CD14-positive monocyte (primary cell): ENCODE data around the gene IZUMO1R. TPM values are rescaled to one million over a fixed set of nuclear protein-coding genes. Genes with fewer than 3 reads are reported as not detected.
"Not testable (repeated sequence)": the region's sequence is repeated elsewhere in the genome, so short reads cannot be mapped to it uniquely, and the experiment has no call there.

ENCODE experiments used
- DNase-seq, 3 donors: peaks; one replicate each; pipeline ENCODE4 v3.0.0-alpha.2; 2011 to 2022
- H2AFZ ChIP-seq: 2 replicates; pipeline ENCODE4 v1.6.0; 2012; ENCODE audit warnings: mild to moderate bottlenecking, low read depth, low read length, inconsistent platforms; ENCODE audit not compliant: insufficient read depth, poor library complexity, severe bottlenecking
- H3K27ac ChIP-seq, 2 donors: 1 replicate in 1 of 2; 2 replicates in 1 of 2; pipeline ENCODE4 v1.5.1; 2012 to 2013; ENCODE audit warnings: low read length in 2 of 2, control low read depth in 1 of 2, inconsistent platforms in 1 of 2, low read depth in 1 of 2, mild to moderate bottlenecking in 1 of 2
- H3K27me3 ChIP-seq, 2 donors: one replicate each; pipeline versions ENCODE4 v1.6.0 to v1.6.1; 2011 to 2013; ENCODE audit warnings: low read length in 2 of 2; ENCODE audit not compliant: control insufficient read depth in 2 of 2, insufficient read depth in 2 of 2
- H3K36me3 ChIP-seq, 2 donors: replicated peaks in 1 of 2; 1 replicate in 1 of 2; 2 replicates in 1 of 2; pipeline versions ENCODE4 v1.5.1 to v1.6.1; 2012 to 2013; ENCODE audit warnings: low read length in 2 of 2, control low read depth in 1 of 2, inconsistent platforms in 1 of 2, mild to moderate bottlenecking in 1 of 2; ENCODE audit not compliant: insufficient read depth in 2 of 2, control insufficient read depth in 1 of 2
- H3K4me1 ChIP-seq, 2 donors: 1 replicate in 1 of 2; 2 replicates in 1 of 2; pipeline versions ENCODE4 v1.5.1 to v1.6.1; 2012 to 2013; ENCODE audit warnings: low read length in 2 of 2, control low read depth in 1 of 2, inconsistent platforms in 1 of 2, mild to moderate bottlenecking in 1 of 2, moderate library complexity in 1 of 2; ENCODE audit not compliant: insufficient read depth in 2 of 2, control insufficient read depth in 1 of 2
- H3K4me2 ChIP-seq: replicated peaks from 2 replicates; pipeline ENCODE3; 2012; ENCODE audit warnings: low read length, moderate library complexity, mild to moderate bottlenecking; ENCODE audit not compliant: poor library complexity, severe bottlenecking; ENCODE audit errors: extremely low read depth
- H3K4me3 ChIP-seq, 3 experiments: fragments of 200-600 bp in 1 of 3; sonication (generic) in 1 of 3; replicated peaks in 1 of 3; 1 replicate in 2 of 3; 2 replicates in 1 of 3; pipeline ENCODE4 v1.5.1; 2011 to 2013; ENCODE audit warnings: low read length in 3 of 3, mild to moderate bottlenecking in 3 of 3, control low read depth in 2 of 3, low read depth in 2 of 3, inconsistent platforms in 1 of 3, moderate library complexity in 1 of 3
- H3K79me2 ChIP-seq: 2 replicates; pipeline ENCODE4 v1.6.0; 2012; ENCODE audit warnings: mild to moderate bottlenecking, control low read depth, inconsistent platforms, low read length, moderate library complexity; ENCODE audit not compliant: insufficient read depth
- H3K9ac ChIP-seq: 2 replicates; pipeline ENCODE4 v1.6.0; 2017; ENCODE audit warnings: low read length, mild to moderate bottlenecking; ENCODE audit not compliant: insufficient read depth, poor library complexity, severe bottlenecking
- H3K9me3 ChIP-seq, 2 donors: replicated peaks in 1 of 2; 1 replicate in 1 of 2; 2 replicates in 1 of 2; pipeline versions ENCODE4 v1.5.1 to v1.6.1; 2012 to 2013; ENCODE audit warnings: low read length in 2 of 2, control low read depth in 1 of 2; ENCODE audit not compliant: control insufficient read depth in 1 of 2, insufficient read depth in 1 of 2
- H4K20me1 ChIP-seq: 2 replicates; pipeline ENCODE4 v1.6.0; 2012; ENCODE audit warnings: mild to moderate bottlenecking, low read length, control low read depth, moderate library complexity; ENCODE audit not compliant: insufficient read depth
- H3K27ac Mint-ChIP-seq, 7 donors: one replicate each; pipeline ENCODE4 v1.8.0; 2020; ENCODE audit warnings: mild to moderate bottlenecking in 7 of 7, mixed read lengths in 7 of 7, moderate library complexity in 6 of 7, inconsistent platforms in 2 of 7
- H3K27me3 Mint-ChIP-seq, 3 donors: one replicate each; pipeline ENCODE4 v1.8.0; 2021 to 2022; ENCODE audit warnings: low read depth in 3 of 3, mild to moderate bottlenecking in 3 of 3, mixed read lengths in 3 of 3, moderate library complexity in 3 of 3, inconsistent platforms in 1 of 3
- H3K36me3 Mint-ChIP-seq, 2 donors: one replicate each; pipeline ENCODE4 v1.8.0; 2020; ENCODE audit warnings: mixed read lengths in 2 of 2, inconsistent platforms in 1 of 2, mild to moderate bottlenecking in 1 of 2
- H3K4me1 Mint-ChIP-seq: one replicate; pipeline ENCODE4 v1.8.0; 2020; ENCODE audit warnings: mild to moderate bottlenecking, mixed read lengths
- H3K4me3 Mint-ChIP-seq, 2 donors: one replicate each; pipeline ENCODE4 v1.8.0; 2020; ENCODE audit warnings: mild to moderate bottlenecking in 2 of 2, mixed read lengths in 2 of 2, moderate library complexity in 1 of 2
- H3K9me3 Mint-ChIP-seq, 7 donors: one replicate each; pipeline ENCODE4 v1.8.0; 2020 to 2022; ENCODE audit warnings: mixed read lengths in 7 of 7, mild to moderate bottlenecking in 6 of 7, moderate library complexity in 6 of 7, inconsistent platforms in 2 of 7
- CTCF ChIP-seq: fragments of 200-600 bp; IDR thresholded peaks from one replicate; pipeline ENCODE4 v1.8.0; 2022; ENCODE audit warnings: antibody characterized with exemption, mild to moderate bottlenecking
- WGBS: methylation state at CpG from one replicate; pipeline ENCODE4 v1.1.5; 2013; ENCODE audit warnings: missing lambda C conversion rate; ENCODE audit not compliant: insufficient coverage; 5-methylcytosine and 5-hydroxymethylcytosine counted together
- intact Hi-C, 2 donors: fragments of 100-400 bp; cut with micrococcal nuclease; formaldehyde crosslinking; loops; one replicate each; pipeline versions ENCODE4 v1.15.0 to v1.15.1; 2023
- polyA plus RNA-seq, 3 donors: library from polyadenylated mRNA; depleted of rRNA in 1 of 3; unstranded in 2 of 3; stranded (reverse) in 1 of 3; fragments of 300-500 nt in 2 of 3; fragments of >200 nt in 1 of 3; fragmentation: Illumina TruSeq in 2 of 3; gene quantifications; 1 replicate in 2 of 3; 2 replicates in 1 of 3; pipeline ENCODE4 v1.2.3, GENCODE V29; 2012 to 2021

The IZUMO1R gene
- polyA plus RNA-seq, 3 donors: not detected

DNA sequence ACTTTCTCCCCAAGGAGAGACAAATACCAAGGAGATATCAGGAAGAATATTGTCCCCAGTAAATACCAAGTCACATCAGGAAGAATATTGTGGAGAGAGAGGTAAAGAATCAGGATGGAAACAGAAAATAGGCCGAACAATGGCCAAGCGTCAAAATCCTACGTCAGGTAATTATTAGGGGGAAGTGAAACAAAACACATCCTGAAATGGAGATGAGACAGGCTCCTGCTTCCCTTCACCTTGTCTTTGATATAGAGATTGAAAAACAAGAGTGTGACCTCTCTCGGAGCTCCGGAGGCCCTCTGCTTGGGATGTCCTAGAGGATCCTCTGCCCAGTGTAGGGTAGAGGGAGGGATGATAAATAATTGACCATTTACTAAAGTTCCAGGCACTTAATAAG, 27.4 kb upstream of the IZUMO1R start:
- H3K36me3 Mint-ChIP-seq: no peaks in the 10 kb centered on the region
- no peaks in the 10 kb centered on the region for H3K4me1 Mint-ChIP-seq
- no peaks in the 10 kb centered on the region for H3K4me1 ChIP-seq
- no peak overlapping the region for H3K4me3 Mint-ChIP-seq
- no peak overlapping the region for H3K27ac Mint-ChIP-seq
- peaks cover 0 to 1% (median 0%) of the 10 kb centered on the region in 3 donors for H3K27me3 Mint-ChIP-seq
- H3K36me3 ChIP-seq: no peaks in the 10 kb centered on the region
- H3K27me3 ChIP-seq: no peaks in the 10 kb centered on the region
- H3K9me3 Mint-ChIP-seq: peaks cover 0 to 5% (median 0%) of the 10 kb centered on the region in 7 donors
- H2AFZ ChIP-seq: no peak overlapping the region
- no peak for DNase-seq
- no peak overlapping the region for H3K4me3 ChIP-seq
- intact Hi-C loops: no loop called here
- no peaks in the 10 kb centered on the region for H3K9me3 ChIP-seq
- H3K27ac ChIP-seq: no peak overlapping the region
- H3K4me2 ChIP-seq: no peak overlapping the region
- no peaks in the 10 kb centered on the region for H4K20me1 ChIP-seq
- no peak for TF ChIP-seq CTCF
- no peak overlapping the region for H3K9ac ChIP-seq
- no peaks in the 10 kb centered on the region for H3K79me2 ChIP-seq
- WGBS: 100% methylated on average over 1 of the region's 5 CpGs

- H3K4me1 Mint-ChIP-seq, H3K27ac ChIP-seq, H3K4me2 ChIP-seq, H3K27ac Mint-ChIP-seq, H3K4me1 ChIP-seq, H3K36me3 ChIP-seq, H3K27me3 Mint-ChIP-seq, H3K9me3 ChIP-seq, H4K20me1 ChIP-seq, H3K4me3 Mint-ChIP-seq, H3K4me3 ChIP-seq, H3K79me2 ChIP-seq, H3K9me3 Mint-ChIP-seq, intact Hi-C loops, H3K9ac ChIP-seq, DNase-seq, H3K27me3 ChIP-seq, H3K36me3 Mint-ChIP-seq, H2AFZ ChIP-seq: not testable (repeated sequence)
- WGBS: 70% methylated on average over 4 of the region's 4 CpGs
Measured at GRCh38 chr11:94278207-94278606, 26.2 kb upstream of the IZUMO1R start.
